NB4 (cell line): ENCODE measurements around the gene NR6A1.

Experiments used
- CTCF ChIP-seq: IDR thresholded peaks from one replicate; pipeline ENCODE4 v1.5.1; 2012; ENCODE audit warnings: low read depth, low read length
- MYC ChIP-seq: IDR thresholded peaks from 2 replicates; pipeline ENCODE4 v1.6.1; 2011; ENCODE audit warnings: low read depth, low read length
- POLR2A ChIP-seq: IDR thresholded peaks from 2 replicates; pipeline ENCODE4 v1.6.1; 2011; ENCODE audit warnings: mild to moderate bottlenecking; ENCODE audit not compliant: insufficient read length; ENCODE audit errors: extremely low read depth

- TF ChIP-seq POLR2A (no peak), CTCF (no peak), MYC (no peak)
These were observed 146.4 kb downstream of the NR6A1 start for GRCh38 chr9:124624735-124624992.
